Tibial artery (tissue), 4 donors: Measurements from ENCODE around the gene ZC3H14.

Source experiments
- DNase-seq, 2 donors: peaks; one replicate each; pipeline ENCODE4 v3.0.0-alpha.2; 2019
- H3K27ac ChIP-seq, 2 donors: fragments of 200-600 bp; sonication (generic) in 1 of 2; 1 replicate in 1 of 2; 2 replicates in 1 of 2; pipeline ENCODE4 v1.5.1; 2018 to 2019; ENCODE audit warnings: mild to moderate bottlenecking in 1 of 2
- H3K27me3 ChIP-seq, 2 donors: fragments of 200-600 bp; sonication (generic) in 1 of 2; one replicate each; pipeline versions ENCODE4 v1.5.1 to v1.6.0; 2016 to 2019
- H3K36me3 ChIP-seq, 3 donors: fragments of 200-600 bp; sonication (generic) in 2 of 3; one replicate each; pipeline ENCODE4 v1.5.1; 2016 to 2019; ENCODE audit warnings: mild to moderate bottlenecking in 2 of 3
- H3K4me1 ChIP-seq, 4 donors: fragments of 200-600 bp; sonication (generic) in 2 of 4; 1 replicate in 3 of 4; 2 replicates in 1 of 4; pipeline ENCODE4 v1.5.1; 2016 to 2019
- H3K4me3 ChIP-seq, 2 donors: fragments of 200-600 bp; sonication (generic) in 1 of 2; 1 replicate in 1 of 2; 2 replicates in 1 of 2; pipeline ENCODE4 v1.5.1; 2018 to 2019; ENCODE audit warnings: mild to moderate bottlenecking in 2 of 2
- H3K9me3 ChIP-seq, 3 donors: fragments of 200-600 bp; sonication (generic) in 1 of 3; one replicate each; pipeline ENCODE4 v1.5.1; 2016 to 2019
- CTCF ChIP-seq, 2 experiments: fragments of 200-600 bp in 1 of 2; fragments of 450-650 bp in 1 of 2; IDR thresholded peaks; one replicate each; pipeline ENCODE4 v1.5.1; 2017 to 2019; ENCODE audit warnings: antibody characterized with exemption in 2 of 2, mild to moderate bottlenecking in 1 of 2, moderate library complexity in 1 of 2
- intact Hi-C: fragments of 100-400 bp; cut with DNase I; formaldehyde crosslinking; loops from one replicate; pipeline ENCODE4 v1.15.0; 2023; ENCODE audit warnings: low total_unique reads

Gene ZC3H14

GRCh38 chr14:88630565-88630964, 67.7 kb downstream of the ZC3H14 start:
- Histone ChIP-seq H3K4me3 (no peak overlapping the region), H3K27me3 (no peaks in the 10 kb centered on the region), H3K9me3 (no peaks in the 10 kb centered on the region), H3K4me1 (no peaks in the 10 kb centered on the region), H3K36me3 (peaks cover 0 to 4% (median 0%) of the 10 kb centered on the region in 3 donors), H3K27ac (no peak overlapping the region)
- no peak for DNase-seq
- intact Hi-C loops = no loop called here
- TF ChIP-seq CTCF (IDR thresholded peaks at IDR 0.05) = no peak

GRCh38 chr14:88631091-88631490, 68.3 kb downstream of the ZC3H14 start:
- no peaks in the 10 kb centered on the region for H3K9me3 ChIP-seq
- no peak for TF ChIP-seq CTCF (IDR thresholded peaks at IDR 0.05)
- no peaks in the 10 kb centered on the region for H3K4me1 ChIP-seq
- no peak for DNase-seq
- peaks cover 0 to 4% (median 0%) of the 10 kb centered on the region in 3 donors for H3K36me3 ChIP-seq
- intact Hi-C loops = no loop called here
- H3K4me3 ChIP-seq = no peak overlapping the region
- H3K27ac ChIP-seq = no peak overlapping the region
- H3K27me3 ChIP-seq = no peaks in the 10 kb centered on the region

GRCh38 chr14:88632512-88632911, 69.7 kb downstream of the ZC3H14 start:
- H3K4me1 ChIP-seq = no peaks in the 10 kb centered on the region
- TF ChIP-seq CTCF (IDR thresholded peaks at IDR 0.05) = no peak

GRCh38 chr14:88639221-88639620, 76.4 kb downstream of the ZC3H14 start:
- Histone ChIP-seq H3K27ac (no peak overlapping the region), H3K4me1 (no peaks in the 10 kb centered on the region), H3K4me3 (no peak overlapping the region), H3K27me3 (no peaks in the 10 kb centered on the region), H3K9me3 (no peaks in the 10 kb centered on the region), H3K36me3 (no peaks in the 10 kb centered on the region)
- no peak for TF ChIP-seq CTCF (IDR thresholded peaks at IDR 0.05)
- no peak for DNase-seq
- intact Hi-C loops = no loop called here

More at GRCh38 chr14:88632512-88632911, 69.7 kb downstream of the ZC3H14 start:
- Histone ChIP-seq H3K36me3 (no peaks in the 10 kb centered on the region), H3K27me3 (no peaks in the 10 kb centered on the region), H3K9me3 (no peaks in the 10 kb centered on the region), H3K4me3 (no peak overlapping the region), H3K27ac (no peak overlapping the region)
- intact Hi-C loops = no loop called here
- no peak for DNase-seq

- H3K27ac ChIP-seq = no peak overlapping the region
- intact Hi-C loops = no loop called here
- H3K4me3 ChIP-seq = no peak overlapping the region
- TF ChIP-seq CTCF (IDR thresholded peaks at IDR 0.05) = no peak
- H3K36me3 ChIP-seq = no peaks in the 10 kb centered on the region
- no peaks in the 10 kb centered on the region for H3K4me1 ChIP-seq
- H3K9me3 ChIP-seq = no peaks in the 10 kb centered on the region
- no peaks in the 10 kb centered on the region for H3K27me3 ChIP-seq
- DNase-seq = no peak
Observed at GRCh38 chr14:88660056-88660455, 97.2 kb downstream of the ZC3H14 start.
